NCI-H1048 (cell line): ENCODE results near the gene ZBTB39.
"Not testable (repeated sequence)": the region's sequence is repeated elsewhere in the genome, so short reads cannot be mapped to it uniquely, and the experiment has no call there.

Experiments
- DNase-seq: peaks from one replicate; lab custom pipeline; 2025; lab: John Stamatoyannopoulos, UW

Gene ZBTB39

DNA sequence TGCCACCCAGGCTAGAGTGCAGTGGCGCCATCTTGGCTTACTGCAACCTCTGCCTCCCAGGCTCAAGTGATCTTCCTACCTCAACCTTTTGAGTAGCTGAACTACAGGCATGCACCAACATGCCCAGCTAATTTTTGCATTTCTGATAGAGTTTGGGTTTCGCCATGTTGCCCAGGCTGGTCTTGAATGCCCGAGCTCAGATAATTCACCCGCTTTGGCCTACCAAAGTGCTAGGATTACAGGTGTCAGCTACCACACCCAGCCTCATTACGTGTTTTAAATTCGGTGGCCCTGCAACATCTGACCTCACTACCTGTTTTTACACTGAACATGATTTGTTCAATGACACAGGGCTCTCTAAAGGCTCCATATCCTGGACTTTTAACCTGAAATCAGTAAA is 26.1 kb downstream of the ZBTB39 start:
- DNase-seq: no peak

DNA sequence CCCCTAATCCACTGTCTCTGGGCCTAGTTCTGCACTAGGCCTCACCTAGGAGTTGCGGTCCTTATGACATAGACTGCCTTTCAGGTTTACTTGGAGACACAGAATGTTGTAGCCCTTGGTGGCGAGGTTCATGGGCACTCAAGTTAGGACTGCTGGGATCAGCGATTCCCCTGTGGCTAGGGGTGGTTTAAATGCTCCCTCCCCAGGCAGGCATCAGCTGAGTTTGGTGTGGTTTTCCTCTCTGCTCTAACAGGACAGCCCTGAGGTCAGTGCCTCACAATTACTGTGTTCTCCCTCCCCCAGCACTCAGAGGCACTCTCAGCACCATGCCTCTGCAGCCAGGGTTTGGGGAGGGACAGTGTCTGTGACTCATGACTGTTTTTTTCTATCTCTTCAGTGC is 26.7 kb downstream of the ZBTB39 start:
- DNase-seq: no peak

DNA sequence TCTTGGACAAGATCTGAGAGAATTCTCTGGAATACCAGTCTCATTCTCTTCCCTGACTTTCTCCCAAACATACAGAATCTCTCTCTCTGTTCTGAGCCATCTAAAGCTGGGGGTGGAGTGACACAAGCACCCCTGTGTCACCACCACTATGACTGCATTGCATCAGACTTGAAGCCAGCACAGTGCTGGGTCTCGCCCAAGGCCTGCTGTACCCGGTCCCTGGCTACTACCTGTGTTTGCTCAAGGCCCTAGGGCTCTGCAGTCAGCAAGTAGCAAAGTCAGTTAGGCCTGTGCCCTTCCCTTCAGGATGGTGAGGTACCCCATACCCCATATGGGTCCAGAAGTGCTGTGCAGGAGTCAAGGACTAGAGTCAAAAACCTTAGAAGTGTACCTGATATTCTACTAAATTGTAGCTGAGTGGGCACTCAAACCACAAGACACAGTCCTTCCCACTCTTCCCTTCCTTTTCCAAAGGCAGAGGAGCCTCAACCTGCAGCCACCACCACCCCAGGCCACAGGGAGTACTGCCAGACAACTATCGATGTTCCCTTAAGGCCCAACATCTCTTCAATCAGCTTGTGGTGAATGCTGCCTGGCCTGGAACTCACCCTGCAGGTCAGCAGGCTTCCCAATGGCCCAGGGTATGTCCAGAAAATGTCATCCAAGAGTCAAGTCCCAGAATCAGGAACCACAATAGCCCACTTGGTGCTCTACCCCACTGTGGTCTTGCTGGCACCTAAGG is 27.8 kb downstream of the ZBTB39 start:
- no peak for DNase-seq

DNA sequence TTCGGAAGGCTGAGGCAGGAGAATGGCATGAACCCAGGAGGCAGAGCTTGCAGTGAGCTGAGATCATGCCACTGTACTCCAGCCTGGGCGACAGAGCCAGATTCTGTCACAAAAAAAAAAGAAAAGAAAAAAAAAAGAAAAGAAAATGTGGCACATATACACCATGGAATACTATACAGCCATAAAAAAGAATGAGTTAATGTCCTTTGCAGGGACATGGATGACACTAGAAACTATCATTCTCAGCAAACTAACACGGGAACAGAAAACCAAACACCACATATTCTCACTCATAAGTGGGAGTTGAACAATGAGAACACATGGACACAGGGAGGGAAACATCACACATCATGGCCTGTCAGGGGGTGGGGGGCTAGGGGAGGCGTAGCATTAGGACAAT is 29.0 kb downstream of the ZBTB39 start:
- DNase-seq: not testable (repeated sequence)

DNA sequence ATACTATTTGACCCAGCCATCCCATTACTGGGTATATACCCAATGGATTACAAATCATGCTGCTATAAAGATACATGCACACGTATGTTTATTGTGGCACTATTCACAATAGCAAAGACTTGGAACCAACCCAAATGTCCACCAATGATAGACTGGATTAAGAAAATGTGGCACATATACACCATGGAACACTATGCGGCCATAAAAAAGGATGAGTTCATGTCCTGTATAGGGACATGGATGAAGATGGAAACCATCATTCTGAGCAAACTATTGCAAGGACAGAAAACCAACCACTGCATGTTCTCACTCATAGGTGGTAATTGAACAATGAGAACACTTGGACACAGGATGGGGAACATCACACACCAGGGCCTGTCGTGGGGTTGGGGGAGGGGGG is 32.1 kb downstream of the ZBTB39 start:
- DNase-seq: not testable (repeated sequence)

DNA sequence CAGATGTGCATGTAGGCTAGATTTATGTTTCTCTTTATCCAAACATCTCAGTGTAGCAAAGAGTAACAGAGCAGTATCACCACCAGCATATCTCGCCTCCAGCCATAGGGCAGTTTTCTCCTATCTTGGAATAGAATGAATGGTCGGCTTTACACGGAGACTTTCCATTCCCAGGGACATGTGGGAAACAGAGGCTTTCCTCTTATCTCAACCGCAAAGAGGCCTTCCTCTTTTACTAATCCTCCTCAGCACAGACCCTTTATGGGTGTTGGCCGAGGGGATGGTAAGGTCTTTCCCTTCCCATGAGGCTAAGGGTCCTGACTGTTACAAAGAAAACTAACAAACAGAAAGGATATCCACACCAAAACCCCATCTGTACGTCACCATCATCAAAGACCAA is 37.4 kb downstream of the ZBTB39 start:
- not testable (repeated sequence) for DNase-seq

DNA sequence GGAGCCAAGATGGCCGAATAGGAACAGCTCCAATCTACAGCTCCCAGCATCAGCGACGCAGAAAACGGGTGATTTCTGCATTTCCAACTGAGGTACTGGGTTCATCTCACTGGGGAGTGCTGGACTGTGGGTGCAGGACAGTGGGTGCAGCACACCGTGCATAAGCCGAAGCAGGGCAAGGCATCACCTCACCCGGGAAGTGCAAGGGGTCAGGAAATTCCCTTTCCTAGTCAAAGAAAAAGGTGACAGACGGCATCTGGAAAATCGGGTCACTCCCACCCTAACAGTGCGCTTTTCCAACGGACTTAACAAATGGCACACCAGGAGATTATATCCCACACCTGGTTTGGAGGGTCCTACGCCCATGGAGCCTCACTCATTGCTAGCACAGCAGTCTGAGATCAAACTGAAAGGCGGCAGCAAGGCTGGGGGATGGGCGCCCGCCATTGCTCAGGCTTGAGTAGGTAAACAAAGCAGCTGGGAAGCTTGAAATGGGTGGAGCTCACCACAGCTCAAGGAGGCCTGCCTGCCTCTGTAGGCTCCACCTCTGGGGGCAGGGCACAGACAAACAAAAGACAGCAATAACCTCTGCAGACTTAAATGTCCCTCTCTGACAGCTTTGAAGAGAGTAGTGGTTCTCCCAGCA is 40.2 kb downstream of the ZBTB39 start:
- not testable (repeated sequence) for DNase-seq

DNA sequence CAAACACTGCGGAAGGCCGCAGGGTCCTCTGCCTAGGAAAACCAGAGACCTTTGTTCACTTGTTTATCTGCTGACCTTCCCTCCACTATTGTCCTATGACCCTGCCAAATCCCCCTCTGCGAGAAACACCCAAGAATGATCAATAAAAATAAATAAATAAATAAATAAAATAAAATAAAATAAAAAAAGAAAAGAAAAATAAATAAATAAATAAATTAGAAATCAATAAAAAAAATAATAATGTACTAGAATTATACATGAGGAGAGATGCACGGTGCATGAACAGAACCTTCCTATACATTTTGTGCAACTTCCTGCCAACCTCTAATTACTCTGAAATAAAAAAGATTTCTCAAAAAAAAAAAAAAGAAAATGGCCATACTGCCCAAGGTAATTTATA is 41.2 kb downstream of the ZBTB39 start:
- DNase-seq: not testable (repeated sequence)

DNA sequence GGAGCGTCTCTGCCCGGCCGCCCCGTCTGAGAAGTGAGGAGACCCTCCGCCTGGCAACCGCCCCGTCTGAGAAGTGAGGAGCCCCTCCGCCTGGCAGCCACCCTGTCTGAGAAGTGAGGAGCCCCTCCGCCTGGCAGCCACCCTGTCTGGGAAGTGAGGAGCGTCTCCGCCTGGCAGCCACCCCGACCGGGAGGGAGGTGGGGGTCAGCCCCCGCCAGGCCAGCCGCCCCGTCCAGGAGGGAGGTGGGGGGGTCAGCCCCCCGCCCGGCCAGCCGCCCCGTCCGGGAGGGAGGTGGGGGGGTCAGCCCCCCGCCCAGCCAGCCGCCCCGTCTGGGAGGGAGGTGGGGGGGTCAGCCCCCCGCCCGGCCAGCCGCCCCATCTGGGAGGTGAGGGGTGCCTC is 42.8 kb downstream of the ZBTB39 start:
- not testable (repeated sequence) for DNase-seq

DNA sequence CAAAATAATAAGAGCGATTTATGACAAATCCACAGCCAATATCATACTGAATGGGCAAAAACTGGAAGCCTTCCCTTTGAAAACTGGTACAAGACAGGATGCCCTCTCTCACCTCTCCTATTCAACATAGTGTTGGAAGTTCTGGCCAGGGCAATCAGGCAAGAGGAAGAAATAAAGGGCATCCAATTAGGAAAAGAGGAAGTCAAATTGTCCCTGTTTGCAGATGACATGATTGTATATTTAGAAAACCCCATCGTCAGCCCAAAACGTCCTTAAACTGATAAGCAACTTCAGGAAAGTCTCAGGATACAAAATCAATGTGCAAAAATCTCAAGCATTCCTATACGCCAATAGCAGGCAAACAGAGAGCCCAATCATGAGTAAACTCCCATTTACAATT is 44.1 kb downstream of the ZBTB39 start:
- DNase-seq: not testable (repeated sequence)

DNA sequence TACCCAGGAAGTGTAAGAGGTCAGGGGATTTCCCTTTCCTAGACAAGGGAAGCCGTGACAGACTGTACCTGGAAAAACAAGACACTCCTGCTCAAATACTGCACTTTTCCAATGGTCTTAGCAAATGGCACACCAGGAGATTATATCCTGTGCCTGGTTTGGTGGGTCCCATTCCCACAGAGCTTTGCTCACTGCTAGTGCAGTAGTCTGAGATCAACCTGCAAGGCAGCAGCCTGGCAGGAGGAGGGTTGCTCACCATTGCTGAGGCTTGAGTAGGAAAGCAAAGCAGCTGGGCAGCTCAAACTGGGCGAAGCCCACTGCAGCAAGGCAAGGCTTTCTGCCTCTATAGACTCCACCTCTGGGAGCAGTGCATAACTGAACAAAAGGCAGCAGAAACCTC is 47.9 kb downstream of the ZBTB39 start:
- no peak for DNase-seq

DNA sequence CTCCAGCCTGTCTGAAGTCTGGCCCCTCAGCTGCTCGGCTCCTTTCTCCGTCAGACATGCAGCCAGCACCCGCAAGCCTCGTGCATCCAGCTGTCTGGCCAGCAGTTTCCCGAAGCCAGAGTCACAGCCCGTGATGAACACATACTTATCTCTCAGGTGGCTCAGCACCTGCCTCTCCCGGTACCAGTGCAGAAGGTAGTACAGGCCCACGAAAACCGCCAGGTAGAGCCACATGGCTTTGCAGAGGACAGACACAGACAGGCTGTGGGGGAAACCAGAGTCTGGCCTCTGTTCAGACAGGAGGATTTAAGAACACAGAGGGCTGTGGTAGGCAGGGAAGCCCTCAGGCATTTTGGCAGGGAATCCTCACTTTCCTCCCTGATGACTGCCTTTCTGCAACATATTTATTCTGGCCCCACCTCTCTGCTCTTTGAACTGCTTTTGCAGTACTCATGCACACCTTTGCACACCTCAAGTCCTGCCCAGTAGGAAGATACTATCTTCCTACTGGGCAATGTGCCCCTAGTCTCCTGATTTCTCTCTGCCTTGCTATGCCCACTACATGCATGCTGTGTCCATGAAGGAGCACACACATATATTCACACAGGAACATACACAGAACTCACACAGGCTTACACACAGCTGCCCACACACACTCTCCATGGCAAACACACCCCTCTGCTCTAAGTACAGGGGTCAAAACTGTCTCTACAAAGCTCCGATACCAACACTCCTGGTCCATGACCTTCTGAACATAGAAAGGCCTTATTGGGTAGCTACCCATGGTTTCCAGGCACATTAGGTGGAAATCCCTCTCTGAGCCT is 48.9 kb downstream of the ZBTB39 start, which contains the start of gene RDH16:
TSS of gene RDH16 (minus strand) at position 380 of the 824 bp plus-strand sequence. CDS start at position 234, 146 bp downstream.
- no peak for DNase-seq

DNA sequence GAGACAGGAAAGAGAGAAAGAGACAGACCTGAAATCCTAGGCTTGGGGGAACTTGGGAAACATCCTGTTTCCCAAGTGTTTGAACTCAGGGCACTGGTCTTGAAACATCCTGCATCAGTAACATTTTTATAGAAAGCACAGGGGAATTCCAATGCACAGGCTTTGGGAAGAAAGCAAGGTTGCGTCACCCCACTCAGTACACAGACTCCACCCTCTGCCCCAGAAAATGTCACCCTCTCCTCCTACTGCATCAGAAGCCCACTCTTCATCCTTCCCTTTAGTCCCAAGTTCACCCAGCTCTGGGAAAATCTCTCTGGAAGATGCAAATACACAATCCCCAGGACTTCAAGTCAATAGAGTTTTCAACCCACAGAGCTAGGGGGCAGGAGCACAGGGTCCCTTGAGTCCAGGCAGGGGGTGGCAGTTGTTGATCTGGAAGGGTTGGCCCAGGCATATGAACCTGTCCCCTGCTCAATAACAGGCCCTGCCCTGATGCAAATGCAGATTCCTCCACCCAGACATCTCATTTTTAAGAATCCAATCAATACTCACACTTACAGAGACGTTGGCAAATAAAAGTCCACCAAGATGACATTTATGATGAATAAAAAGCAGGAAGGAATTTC is 50.6 kb downstream of the ZBTB39 start:
- no peak for DNase-seq

DNA sequence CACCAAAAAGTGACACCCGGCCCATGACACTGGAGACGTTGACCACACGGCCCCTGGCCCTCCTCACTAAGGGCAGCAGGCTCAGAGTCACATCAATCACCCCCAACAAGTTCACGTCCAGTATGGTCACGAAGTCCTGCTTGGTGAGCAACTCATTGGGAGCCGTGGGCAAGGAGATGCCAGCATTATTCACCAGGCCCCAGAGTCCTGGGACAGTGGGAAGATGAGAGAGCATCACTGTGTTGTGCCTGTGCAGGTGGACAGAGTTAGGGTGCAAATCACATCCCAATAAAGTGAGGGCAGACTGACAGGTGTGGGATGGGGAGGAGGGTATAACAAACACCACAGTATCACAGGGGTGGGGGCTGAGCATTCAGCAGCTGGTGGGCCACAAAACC is 51.4 kb downstream of the ZBTB39 start:
- no peak for DNase-seq

DNA sequence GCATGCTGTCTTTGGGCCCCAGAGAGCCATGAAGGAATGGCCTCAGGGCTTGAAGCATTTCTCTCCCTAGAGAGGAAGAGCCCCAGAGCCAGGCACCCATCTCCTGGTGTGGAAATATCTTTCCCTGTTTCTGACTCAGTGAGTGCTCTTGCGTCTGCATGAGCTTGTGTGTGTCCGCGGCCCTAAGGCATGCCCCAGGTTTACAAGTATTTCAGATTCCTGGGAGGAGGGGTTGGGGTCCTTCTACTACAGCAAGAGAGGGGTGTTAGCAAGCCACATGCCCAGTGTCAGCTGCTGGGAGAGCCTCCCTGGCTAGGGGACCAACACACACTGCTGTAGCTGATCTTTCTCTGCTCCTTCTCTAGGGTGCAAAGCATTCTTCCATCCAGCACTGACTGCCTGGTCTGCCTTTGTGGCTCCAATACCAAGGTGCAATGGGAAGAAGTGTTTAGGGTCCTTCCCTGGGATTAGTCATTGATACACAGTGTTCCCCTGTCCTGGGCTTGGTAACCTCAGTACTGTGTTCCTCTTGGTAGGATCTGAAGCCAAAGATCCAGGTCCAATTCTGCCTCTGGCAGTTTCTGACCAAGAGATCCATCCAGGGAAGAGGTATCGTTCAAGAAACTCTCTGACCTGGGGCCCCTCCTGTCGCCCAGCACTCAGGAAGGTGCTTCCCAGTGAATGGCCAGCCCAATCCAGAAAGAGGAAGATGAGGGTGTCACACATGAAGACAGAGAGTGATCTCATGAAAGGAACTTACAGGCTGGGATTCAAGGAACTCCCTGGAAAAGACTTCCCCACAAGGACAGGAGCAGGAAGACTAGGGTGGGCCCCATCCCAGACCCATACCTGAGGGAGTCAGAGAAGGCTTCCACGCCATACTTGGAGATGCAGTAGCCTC is 52.0 kb downstream of the ZBTB39 start:
- no peak for DNase-seq

DNA sequence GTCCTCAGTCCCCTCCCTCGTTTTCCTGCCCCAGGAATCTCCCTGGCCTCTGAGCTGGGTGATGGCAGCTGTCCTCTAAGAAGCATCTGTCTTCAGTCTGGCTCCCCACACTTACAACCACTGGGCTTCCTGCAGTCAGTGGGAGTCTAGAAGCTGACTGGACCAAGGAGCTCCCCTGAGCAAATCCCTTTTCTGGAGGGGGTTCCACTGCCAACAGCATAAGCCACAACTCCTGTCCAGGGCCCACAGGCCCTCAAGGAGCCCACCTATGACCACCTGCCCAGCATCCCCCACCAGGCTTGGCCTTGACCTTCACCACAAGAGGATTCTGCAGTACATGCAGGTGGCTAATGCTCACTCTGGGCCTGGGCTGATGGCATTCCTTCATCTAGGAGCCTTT is 53.0 kb downstream of the ZBTB39 start:
- no peak for DNase-seq

DNA sequence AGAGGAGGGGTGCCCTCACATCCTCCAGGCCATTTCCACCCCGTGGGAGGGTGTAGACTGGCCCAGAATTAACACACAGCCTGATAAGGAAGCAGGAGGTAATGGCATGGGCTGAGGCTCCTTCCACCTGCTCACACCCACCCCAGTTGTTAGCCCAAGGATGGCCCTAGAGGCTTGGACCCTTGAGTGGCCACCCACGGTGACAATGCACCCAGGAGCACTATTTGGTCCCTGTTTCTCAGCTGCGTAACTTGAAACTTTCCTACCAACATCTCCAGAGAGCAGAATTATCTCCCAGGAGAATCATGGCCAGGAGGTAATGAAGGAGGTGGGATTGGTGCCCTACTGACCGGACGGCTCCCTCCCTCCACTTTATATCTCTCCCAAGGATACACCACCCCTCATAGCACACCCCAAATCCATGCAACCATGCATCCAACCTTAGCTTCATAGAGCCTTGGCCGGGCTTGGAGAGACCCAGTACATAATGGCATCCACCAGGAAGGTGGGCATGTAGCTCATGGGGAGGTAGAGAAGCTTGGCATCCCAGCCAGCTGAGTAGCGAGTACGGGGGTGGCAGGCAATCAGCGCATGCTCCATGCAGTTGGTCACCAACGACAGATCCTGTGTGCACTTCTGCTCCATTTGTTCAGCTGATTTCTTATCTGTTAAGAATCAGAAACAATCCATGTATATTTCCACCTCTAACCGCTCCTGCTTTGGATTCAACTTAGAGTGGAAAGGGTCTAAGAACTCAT is 54.6 kb downstream of the ZBTB39 start:
- no peak for DNase-seq

DNA sequence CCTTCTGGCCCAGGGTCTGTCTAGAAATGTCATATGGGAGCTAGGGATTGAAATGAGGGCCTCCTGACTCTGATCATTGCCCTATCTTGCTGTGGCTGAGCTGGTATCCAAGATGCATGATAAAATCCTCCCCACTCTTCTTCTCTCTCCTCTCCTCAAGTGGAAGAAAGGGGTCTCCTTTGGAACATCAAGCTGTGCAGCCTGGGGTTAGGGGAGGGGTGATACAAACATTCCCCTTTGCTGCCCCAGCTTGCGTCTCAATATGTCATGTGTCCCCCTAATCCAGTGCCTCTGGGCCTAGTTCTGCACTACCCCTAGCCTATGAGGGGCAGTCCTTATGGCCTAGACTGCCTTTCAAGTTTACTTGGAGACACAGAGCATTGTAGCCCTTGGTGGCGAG is 57.5 kb downstream of the ZBTB39 start:
- no peak for DNase-seq
